ENCODE measurements around the gene SIAH1.
"Not testable (repeated sequence)": the region's sequence is repeated elsewhere in the genome, so short reads cannot be mapped to it uniquely, and the experiment has no call there.

Gene SIAH1

GRCh38 chr16:48366165-48367093, 18.8 kb downstream of the SIAH1 start:
- peak; percentile 29 for DNase-seq (ENCODE audit: low read depth)

GRCh38 chr16:48365601-48366164, 19.5 kb downstream of the SIAH1 start:
- DNase-seq (ENCODE audit: low read depth): peak; percentile 49

- no peak for DNase-seq (ENCODE audit: low read depth)
Measured at GRCh38 chr16:48365025-48365600, 20.1 kb downstream of the SIAH1 start.

- DNase-seq (ENCODE audit: low read depth): no peak
Measured at GRCh38 chr16:48361540-48362144, 23.6 kb downstream of the SIAH1 start.

GRCh38 chr16:48361012-48361411, 24.2 kb downstream of the SIAH1 start:
- no peak for DNase-seq (ENCODE audit: low read depth)

GRCh38 chr16:48359983-48360382, 25.2 kb downstream of the SIAH1 start:
- no peak for DNase-seq (ENCODE audit: low read depth)

GRCh38 chr16:48358419-48358818, 26.8 kb downstream of the SIAH1 start:
- no peak for DNase-seq (ENCODE audit: low read depth)

- DNase-seq (ENCODE audit: low read depth): no peak
Measured at GRCh38 chr16:48356633-48357376, 28.4 kb downstream of the SIAH1 start.

GRCh38 chr16:48354877-48355855, 30.0 kb downstream of the SIAH1 start:
- no peak for DNase-seq (ENCODE audit: low read depth)

- DNase-seq (ENCODE audit: low read depth): not testable (repeated sequence)
Measured at GRCh38 chr16:48354385-48354784, 30.8 kb downstream of the SIAH1 start.

- peak; percentile 46 for DNase-seq (ENCODE audit: low read depth)
Measured at GRCh38 chr16:48353565-48354163, 31.5 kb downstream of the SIAH1 start.

GRCh38 chr16:48352648-48353390, 32.4 kb downstream of the SIAH1 start:
- DNase-seq (ENCODE audit: low read depth): no peak

GRCh38 chr16:48350736-48351135, 34.5 kb downstream of the SIAH1 start:
- DNase-seq (ENCODE audit: low read depth): no peak

GRCh38 chr16:48347980-48348379, 37.2 kb downstream of the SIAH1 start:
- DNase-seq (ENCODE audit: low read depth): no peak

GRCh38 chr16:48347191-48347865, 37.9 kb downstream of the SIAH1 start:
- no peak for DNase-seq (ENCODE audit: low read depth)

GRCh38 chr16:48342591-48342990, 42.6 kb downstream of the SIAH1 start:
- DNase-seq (ENCODE audit: low read depth): no peak

- DNase-seq (ENCODE audit: low read depth): no peak
Measured at GRCh38 chr16:48340054-48340453, 45.2 kb downstream of the SIAH1 start.

- DNase-seq (ENCODE audit: low read depth): no peak
Measured at GRCh38 chr16:48335961-48336360, 49.3 kb downstream of the SIAH1 start.

GRCh38 chr16:48334325-48334724, 50.9 kb downstream of the SIAH1 start:
- DNase-seq (ENCODE audit: low read depth): no peak
